NCI-H2196 (cell line): ENCODE data around the gene ATOH8.

Experiments
- DNase-seq: peaks from one replicate; lab custom pipeline; 2025; ENCODE audit not compliant: unreplicated experiment; lab: John Stamatoyannopoulos, UW

The ATOH8 gene

DNA sequence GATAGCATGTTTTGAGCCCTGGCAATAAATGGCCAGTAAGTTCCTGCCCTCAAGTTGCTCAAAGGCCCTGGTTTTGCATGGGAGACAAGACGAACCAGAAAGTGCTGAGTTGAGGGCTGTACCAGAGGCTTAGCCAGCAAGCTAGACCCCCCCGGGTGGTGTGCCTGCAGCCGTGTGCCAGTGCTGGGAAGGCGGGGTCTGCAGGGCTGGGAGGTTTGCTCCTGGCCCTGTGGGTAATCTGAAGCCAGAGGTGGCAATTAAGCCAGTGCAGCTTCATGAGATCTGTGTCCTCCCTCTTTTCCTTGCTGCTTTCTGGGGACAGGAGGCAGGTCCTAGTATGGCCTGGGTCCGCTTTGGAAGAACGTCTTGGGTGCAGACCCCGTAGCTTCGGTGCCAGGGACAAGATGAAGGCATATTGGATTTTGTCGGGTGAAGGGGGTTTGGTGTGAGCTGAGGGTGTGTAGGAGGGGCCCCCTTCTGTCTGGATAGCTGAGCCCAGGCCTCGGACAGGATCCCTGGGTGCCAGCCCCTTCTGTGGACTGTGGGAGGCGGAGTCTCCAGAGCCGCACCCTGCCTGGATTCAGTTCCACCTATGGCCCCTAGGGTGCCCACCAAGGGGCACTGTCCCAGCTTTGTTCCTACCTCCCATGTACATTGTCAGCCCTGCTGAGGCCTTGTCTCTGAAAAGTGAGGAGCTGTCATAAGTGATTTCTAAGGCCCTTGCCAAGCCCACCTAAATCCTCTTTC lies 15.6 kb downstream of the ATOH8 start:
- no peak for DNase-seq

DNA sequence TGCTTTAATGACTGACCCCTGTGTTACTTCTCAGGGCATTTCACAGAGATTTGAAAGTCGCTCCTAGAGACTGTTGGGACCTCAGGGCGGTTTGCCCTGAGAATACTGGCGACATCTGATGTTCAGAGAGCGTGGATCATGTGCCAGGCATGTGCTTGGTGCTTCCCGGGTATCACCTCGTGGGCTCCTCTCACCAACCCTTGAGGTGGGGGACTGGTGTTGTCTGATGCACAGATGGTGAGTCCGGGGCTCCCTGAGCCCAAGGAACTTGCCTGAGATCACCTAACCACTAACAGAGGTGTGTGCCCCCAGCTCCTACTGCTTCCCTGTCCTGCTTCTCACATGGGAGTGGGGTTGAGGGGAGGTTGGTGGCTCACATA lies 16.2 kb downstream of the ATOH8 start:
- no peak for DNase-seq

DNA sequence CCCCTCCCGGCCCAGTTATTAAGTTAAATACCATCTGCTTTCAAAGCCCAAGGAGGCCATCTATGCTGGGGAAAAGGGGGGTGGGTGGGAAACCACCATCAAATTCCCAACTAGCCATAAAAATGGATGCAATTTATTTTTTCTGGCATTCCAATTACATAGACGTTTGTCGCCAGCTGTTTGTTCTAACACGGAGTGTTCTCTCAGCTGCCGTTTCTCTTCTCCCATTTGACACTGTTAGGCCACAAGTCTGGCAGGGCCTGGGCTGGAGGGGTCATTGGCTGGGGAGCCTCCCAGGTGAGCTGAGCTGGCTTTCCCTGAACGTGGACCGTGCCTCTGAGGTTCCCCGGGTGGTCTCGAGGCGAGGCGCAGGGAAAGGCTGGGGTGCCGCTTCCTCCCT lies 16.6 kb downstream of the ATOH8 start:
- DNase-seq: no peak

DNA sequence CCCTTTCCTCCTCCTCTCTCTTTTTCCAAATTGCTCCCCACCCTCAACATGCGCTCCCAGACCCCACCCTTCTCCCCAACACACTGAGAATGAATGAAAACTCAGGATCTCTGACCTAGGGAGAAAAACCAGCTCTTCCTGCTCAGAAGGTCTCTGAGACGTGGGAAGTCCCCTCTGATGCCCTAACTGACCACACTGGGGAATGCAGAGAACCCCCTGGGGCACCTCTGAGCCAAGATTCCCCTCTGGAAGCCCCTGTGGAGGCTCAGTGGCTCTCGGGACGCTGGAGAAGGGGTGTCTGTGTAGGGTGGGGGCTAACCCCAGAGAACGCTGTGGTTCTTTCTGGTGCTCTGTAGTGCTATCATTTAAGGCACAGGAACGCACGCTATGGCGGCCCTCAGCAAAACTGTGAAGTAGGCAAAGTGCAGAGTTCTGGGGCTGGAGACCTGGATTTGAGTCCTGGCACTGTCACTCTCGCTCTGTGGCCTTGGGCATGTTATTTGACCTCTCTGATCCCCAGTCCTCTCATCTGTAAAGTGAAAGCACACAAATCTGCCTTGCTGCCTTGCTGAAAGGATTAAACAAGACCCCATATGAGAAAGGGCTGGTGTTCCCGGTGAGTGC lies 17.1 kb downstream of the ATOH8 start:
- DNase-seq: no peak

DNA sequence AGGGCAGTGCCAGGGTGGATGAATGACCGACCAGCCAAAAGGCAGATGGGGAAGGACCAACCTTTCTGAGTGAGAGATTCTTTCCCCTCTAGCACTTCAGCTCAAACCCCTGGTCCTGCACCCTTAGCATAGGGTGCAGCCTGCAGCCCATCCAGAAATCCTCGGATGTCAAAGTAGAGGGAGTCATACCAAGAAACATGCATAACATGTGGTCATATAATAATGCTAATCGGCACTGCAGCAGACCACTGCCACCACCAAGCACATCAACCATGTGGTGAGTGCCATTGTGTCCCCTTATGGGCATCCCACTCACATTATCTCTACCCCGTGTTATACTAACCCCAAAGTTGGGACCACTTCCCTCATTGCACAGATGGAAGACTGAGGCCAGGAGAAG lies 17.7 kb downstream of the ATOH8 start:
- DNase-seq: no peak

DNA sequence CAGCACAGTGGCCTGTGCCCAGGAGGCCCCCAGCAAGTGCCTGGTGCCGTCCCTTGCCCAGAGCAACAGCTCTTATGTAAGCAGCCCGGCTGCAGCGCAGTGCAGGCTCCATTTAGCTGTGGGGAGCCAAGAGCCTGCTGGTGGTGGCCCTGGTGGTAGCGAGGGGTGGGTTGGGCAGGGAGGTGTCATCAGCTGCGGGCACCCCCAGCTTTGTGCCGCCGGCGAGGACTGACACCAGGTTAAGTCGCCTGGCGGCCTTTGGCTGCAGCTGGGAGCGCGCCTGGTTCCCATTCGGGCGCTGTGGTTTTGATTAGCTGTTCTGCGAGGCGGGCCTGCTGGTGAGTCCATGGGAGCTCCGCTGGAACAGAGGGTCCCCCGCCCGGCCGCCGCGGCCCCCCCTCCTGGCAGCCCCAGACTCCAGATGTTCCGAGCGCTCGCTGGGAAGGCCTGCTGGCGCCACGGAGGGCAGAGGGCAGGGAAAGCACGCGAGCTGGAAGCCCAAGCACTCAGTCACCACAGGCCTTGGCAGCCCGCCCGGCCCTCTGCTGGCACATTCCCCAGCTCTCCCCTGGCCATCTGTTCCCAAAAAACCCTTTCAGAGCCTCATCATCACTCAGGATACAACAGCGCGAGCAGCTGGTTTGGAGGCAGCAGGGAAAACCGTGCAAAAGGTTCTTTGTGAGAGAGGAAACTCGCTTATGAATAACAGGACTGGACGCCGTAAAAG lies 18.4 kb downstream of the ATOH8 start:
- peak; percentile 82 for DNase-seq

DNA sequence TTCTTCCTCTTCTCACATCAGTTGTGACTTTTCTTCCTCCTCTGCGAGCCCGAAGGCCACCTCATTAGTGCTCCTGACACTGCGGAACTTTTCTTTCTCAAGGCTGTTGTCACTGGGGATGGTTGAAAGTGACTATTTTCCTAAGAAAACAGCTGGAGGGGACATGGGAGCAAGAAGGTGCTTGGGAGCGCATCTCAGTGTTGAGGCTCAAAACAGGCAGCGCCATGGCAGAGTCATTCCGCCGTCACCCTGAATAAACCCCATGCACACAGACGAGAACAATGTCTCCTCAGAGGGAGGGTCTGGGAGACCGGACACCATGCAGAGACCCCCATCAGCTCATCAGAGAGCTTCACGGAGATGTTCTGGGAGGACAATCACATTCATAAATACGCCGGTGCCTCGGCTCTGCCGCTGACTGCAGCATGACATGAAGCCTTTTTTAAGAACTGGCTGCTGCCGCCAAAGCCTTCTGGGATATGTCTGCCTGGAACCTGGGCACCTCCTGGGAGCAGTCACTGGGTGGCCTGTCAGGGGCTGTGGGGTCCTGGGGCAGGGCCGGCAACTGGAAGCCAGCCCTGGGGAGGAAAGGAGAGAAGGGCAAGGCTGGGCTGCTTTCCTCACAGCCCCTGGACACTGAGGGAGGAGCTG lies 19.2 kb downstream of the ATOH8 start:
- no peak for DNase-seq

DNA sequence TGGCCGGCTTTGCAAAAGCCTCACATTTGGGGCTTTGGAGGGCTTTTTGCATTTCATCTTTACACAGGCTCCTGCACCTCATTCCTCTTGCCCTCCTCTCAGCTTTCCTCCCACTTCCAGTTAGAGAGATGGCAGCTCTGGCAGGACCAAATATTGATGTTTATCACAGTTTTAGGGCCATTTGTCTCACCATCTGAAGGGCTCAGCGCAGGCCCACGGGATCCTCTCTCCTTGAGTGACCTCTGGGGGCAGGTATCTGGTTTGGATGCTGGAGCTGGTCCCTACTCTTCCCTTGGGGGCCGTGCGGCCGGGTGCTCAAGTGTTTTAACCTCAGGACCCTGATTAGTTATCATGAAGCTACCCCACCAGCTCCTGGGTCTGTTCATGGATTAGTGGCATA lies 19.9 kb downstream of the ATOH8 start:
- no peak for DNase-seq

DNA sequence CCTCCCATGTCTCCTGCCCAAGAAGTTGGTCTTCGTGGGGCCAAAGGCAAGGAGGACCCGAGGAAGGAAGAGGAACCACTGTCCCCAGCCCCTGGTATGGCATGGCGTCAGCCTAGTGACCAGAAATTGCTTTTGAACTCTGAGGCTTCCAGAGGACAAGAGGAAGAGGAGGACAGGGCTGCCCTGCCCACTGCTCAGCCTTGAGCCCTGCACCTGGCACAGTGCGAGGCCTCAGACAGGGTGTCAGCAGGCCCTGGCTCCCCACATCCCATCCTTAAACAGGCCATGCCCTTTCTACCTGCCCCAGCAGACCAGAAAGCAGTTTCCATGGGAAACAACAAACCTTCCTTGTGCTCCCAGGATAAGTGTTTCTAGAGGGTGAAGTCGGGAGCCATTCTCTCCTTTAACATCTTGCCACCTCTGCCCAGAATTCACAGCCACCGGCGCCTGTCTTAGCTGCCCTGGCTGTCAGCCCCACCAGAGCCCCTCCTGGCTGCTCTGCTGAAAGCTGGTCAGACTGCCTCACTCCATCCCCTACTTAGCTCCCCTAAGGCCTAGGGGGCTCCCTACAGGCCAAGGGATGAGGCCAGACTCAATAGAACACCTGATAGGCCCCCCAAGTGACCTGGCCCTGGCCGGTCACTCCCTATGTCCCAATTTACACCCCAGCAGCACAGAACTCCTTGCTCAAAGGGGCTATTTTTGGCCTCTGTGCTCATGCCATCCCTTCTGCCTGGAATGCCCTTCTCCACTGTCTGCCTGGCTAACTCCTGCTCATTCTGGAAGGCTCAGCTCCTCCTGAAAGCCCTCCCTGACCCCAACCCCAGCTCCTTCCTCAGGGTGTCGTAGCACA lies 20.6 kb downstream of the ATOH8 start:
- no peak for DNase-seq

DNA sequence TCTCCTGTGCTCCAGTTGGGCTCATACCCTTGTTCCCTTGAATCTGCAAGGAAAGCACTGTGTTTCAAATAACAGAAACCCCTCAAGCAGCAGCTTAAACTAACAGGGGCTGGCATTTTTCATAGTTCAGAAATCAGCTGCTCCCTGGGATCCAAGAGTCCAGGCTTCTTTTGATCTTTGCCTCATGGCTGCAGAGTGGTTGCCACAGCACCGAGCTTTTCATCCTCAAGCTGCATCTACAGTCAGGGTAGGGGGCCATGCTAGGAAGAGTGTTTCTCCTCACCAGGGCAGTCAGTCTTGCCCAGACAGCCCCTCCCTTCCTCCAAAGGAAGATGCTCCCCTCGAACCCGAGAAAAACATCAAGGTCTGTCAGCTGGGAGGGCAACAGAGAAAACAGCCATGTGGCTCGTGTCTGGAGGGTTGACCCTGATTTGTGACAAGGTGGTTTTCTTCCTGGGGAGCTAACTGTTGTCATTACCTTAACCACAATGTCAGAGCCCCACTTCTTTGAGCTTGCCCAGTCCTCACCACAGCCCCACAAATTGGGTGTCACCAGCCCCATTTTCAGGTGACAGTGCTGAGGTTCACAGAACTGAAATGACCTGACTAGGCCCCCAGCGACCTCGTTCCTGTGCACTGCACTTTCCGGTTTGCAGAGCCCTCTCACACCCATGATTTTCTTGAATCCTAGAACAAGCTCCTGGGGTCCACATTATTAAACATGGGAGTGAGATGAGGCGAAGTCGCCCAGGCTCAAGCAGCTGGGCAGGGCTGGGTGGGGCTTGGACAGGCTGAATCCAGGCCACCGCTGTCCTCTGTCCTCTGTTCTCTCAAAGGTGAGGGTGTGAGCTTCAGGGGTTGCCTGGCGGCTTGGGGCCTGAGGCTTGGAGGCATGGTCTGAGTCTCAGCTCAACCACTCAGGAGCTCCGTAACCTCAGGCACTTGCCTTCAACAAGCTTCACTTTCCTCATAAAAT lies 21.9 kb downstream of the ATOH8 start:
- DNase-seq: no peak

DNA sequence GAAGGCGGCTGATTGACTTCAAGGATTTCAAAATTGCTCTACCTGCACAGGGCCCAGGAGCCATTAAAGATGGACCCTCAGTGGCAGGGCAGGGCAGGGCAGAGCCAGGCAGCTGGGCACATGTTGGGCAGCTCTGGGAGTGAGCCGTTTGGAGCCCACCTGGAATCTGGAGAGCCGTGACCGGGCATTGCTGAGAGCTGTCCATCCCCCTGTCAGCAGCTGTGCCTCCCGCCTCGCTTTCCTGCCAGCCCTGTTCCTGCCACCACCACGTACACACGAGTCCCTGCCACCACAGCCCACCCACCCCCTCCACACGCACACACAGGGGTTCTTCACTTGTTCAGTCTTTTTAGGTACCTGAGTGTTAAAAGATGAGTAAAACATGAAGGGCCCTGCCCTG lies 22.9 kb downstream of the ATOH8 start:
- DNase-seq: no peak

DNA sequence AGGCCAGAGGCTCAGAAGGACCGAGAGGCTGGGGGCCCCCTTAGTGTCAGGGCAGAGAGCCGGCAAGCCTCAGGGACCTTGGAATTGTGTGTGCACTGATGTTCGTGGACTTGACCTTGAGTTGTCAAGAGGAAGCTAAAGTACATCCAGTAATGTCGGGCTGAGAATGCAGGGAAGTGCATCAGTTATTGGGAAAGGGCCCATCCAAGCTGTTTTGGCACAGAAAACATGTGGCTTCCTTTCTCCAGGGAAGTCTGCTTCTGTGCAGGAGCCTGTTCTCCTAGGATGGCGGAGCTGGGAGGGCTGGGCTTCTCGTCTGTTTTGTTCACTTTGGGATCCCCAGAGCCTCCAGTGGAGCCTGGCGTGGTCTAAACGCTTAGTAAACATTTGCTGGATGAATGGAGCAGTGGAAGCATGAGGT lies 23.7 kb downstream of the ATOH8 start:
- DNase-seq: no peak

DNA sequence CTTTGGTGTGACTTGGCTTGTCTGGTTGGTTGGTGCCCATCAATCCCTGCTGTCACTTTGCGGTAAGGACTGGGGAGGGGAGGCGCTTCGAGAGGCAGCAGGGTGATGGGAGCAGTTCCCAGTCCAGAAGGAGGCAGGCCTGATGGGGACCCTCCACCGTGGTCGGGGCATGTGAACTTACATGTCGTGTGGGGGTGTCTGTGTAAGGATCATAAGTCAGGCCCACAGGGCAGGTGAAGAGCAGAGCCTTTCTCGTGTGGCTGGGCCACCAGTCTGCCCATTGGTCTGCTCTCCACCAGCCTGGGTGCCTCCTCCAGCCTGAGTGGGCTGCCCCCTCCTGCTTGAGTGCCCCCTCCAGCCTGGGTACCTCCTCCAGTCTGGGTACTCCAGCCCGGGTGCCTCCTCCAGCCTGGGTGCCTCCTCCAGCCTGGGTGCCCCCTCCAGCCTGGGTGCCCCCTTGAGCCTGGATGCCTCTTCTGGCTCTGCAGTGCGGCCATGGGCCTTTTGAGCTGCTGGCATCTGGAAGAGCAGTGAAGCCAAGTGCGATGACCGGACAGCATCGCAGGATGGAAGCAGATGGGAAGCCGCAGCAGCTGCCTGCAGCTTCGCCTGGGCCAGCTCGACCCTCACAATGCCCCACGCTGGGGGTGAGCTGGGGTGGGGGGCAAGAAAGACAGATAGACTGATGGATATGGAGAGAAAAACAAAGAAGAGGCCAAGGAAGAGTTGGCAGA lies 25.0 kb downstream of the ATOH8 start:
- no peak for DNase-seq

DNA sequence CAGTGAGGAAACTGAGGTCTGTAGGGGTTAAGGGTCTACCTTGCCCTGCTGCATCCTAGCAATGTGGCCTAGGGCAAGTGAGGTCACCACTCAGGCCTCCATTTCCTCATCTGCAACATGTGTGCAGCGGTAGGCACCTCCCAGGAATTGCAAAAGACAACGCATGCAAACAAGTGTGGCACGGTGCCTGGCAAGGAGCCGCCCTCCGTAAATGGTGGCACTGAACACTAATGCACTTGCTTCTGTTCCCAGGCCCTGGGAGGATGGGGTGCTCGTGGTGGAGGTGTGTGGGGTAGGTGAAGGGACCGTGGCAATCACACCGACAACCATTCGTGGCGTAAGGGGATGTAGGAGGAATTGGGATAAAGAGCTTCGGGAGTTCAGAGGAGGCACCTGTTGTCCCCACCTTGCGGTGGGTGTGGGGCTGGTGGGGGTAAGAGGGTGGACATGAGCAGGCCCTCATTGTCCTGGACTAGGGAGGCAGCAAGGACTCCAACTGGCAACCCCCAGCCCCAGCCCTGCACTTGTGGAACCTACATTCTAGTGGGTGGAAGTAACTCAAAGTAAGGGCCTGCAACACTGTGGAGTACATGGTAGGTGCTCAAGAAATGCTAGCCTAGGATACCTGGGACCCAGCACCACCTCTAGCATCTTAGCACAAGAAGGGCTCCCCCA lies 26.0 kb downstream of the ATOH8 start:
- DNase-seq: no peak

DNA sequence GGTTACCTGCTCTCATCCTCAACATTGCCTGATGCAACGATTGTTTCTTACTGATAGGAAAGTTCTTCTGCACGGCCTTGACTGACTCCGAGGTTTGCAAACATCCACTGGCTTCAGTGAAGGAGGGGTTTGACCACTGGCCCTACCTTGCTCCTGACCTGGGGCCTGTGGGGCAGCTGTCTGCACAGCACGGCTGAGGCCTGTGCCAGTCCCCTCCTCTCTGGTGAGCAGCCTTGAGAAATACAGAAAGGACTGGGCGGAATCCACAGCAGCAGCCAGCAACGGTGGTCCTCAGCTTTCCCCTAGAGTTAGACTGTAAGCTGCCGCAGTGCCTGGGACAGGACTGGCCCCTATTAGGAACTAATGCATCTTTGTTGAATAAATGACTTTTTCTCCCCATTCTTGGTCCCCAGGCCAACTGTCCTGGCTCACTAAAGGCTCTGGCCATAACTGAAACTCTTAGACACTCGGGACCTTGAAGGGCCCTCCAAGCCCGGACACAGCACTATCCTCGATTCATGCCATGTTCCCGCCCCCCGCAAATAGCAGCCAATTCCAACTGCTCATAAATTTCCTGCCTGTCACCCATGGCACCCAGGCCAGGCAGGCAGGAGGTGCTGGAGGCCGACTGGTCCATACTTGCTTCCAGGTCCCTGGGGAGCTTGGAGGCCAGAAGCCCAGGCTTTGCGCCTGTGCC lies 26.7 kb downstream of the ATOH8 start:
- no peak for DNase-seq

DNA sequence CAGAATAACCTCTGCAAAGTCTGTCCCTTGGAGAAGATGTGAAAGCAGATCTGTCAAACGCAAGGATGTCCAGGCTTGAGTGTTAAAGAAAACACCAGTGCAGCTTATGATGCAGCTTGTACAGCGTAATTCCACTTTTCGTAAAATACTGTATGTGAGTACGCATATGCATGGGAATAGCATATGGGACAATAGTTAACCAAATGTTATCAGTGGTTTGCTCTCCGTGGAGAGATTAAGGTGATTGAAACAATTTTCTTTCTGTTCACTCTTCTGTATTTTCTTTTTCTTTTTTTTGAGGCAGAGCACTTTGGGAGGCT lies 27.2 kb downstream of the ATOH8 start:
- no peak for DNase-seq

DNA sequence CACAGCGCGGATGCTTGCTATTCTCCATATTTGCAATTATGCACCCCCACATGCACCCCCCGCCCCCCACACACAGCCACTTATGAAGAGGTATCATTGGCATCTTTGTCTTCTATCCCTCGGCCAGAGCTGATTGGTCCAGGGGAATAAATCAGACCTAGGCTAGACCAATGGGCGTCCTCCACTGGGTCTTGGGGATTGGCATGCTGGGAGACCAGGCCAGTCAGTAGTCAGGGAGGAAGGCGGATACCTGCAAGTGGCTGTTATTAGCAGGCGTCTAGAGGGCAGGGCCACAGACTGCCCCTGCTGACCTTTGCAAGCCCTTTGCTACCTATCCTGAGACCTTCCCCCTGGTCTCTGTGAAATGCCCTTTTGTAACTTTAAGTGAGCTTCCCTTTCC lies 30.0 kb downstream of the ATOH8 start:
- DNase-seq: no peak

DNA sequence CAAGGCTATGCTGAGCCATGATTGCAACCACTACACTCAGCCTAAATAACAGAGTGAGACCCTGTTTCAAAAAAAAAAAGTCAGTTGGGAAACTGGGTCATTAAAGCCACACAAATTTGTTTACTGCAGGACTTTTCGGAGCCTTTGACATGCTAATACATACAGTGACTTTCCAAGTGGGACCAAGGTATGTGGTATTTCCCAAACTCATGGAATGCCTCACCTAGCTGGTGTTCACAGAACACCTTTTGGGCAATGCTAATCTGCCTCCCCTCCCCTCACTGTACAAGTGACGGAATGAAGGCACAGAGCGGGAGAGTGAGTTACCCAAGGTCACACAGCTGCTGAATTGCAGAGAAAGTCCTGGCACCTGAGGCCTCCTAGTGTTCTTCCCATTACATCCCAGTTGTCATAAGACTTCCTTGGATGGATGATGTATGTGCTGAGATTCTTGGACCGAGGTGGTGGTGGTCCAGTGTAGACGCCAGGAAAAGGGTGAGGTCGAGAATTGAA lies 30.7 kb downstream of the ATOH8 start:
- no peak for DNase-seq
